Measurements from ENCODE around the gene STK38. TPM values are rescaled to one million over a fixed set of nuclear protein-coding genes. Genes with fewer than 3 reads are reported as not detected.
"Not testable (repeated sequence)": the region's sequence is repeated elsewhere in the genome, so short reads cannot be mapped to it uniquely, and the experiment has no call there.

STK38 gene
- total RNA-seq, 6 experiments from 2014 or later, result 12.5 to 19.2 (median 16.1) TPM

DNA sequence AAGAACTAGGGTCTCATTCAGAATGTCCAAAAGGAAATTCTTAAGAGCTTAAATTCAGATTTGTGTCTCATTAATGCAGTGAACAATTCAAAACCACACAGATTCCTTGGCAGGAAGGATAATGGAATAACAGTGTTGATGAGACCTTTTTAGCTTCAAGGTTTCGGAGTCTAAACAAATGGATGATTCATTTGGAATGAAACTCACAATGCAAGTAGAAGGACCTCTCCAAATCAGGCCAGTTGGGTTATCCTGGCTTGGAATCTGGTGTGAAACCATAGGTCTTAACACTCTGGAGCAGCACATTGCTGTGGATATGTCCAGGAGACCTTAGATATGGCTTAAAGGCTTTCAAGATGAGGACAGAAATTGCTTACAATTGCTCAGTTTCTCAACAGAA lies 59.6 kb downstream of the STK38 start:
- ATAC-seq (no peak), DNase-seq (no peak)
- H3K4me1 ChIP-seq, result no peaks in the 10 kb centered on the region
- no peaks in the 10 kb centered on the region for H3K27me3 ChIP-seq
- intact Hi-C loops (cut with DNase I), result loop anchor here in 1 of 2 donors (10.0 kb wide), 1 partner anchor 87 kb away; no protein-coding TSS in a partner anchor
- no peak overlapping the region for H3K4me3 ChIP-seq
- H3K27ac ChIP-seq, result no peak overlapping the region
- TF ChIP-seq POLR2A (IDR thresholded peaks at IDR 0.05) (no peak), CTCF (IDR thresholded peaks at IDR 0.05) (no peak)
- H3K36me3 ChIP-seq, result peaks cover 0 to 28% (median 7%) of the 10 kb centered on the region in 4 donors
- 100% methylated on average over 1 of the region's 1 CpG for WGBS (ENCODE audit: insufficient coverage, low coverage, low lambda C conversion rate, missing lambda C conversion rate)
- H3K9me3 ChIP-seq, result no peaks in the 10 kb centered on the region

- no peak for DNase-seq
- TF ChIP-seq CTCF (IDR thresholded peaks at IDR 0.05) (no peak), POLR2A (IDR thresholded peaks at IDR 0.05) (no peak)
- H3K36me3 ChIP-seq, result peaks cover 0 to 54% (median 20%) of the 10 kb centered on the region in 4 donors
- H3K4me1 ChIP-seq, result no peaks in the 10 kb centered on the region
- H3K27me3 ChIP-seq, result no peaks in the 10 kb centered on the region
- no peak overlapping the region for H3K27ac ChIP-seq
- intact Hi-C loops (cut with DNase I), result loop anchor here in 1 of 2 donors (10.0 kb wide), 1 partner anchor 90 kb away; no protein-coding TSS in a partner anchor
- 79% methylated on average over 5 of the region's 5 CpGs for WGBS (ENCODE audit: insufficient coverage, low coverage, low lambda C conversion rate, missing lambda C conversion rate)
- no peak overlapping the region for H3K4me3 ChIP-seq
- ATAC-seq, result no peak
- H3K9me3 ChIP-seq, result no peaks in the 10 kb centered on the region
These were observed 62.5 kb downstream of the STK38 start for GRCh38 chr6:36484736-36485135.

DNA sequence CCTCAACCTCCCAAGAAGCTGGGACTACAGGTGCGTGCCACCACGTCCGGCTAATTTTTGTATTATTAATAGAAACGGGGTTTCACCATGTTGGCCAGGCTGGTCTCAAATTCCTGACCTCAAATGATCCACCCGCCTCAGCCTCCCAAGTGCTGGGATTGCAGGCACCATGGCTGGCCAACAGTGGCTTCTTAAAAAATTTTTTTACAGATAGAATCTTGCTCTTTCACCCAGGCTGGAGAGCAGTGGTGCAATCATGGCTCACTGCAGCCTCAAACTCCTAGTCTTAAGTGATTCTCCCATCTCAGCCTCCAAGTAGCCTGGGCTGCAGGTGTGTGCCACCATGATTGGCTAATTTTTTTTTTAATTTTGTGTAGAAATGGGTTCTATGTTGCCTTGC lies 64.0 kb downstream of the STK38 start:
- WGBS (ENCODE audit: insufficient coverage, low coverage, low lambda C conversion rate, missing lambda C conversion rate), result 95% methylated on average over 4 of the region's 5 CpGs
- intact Hi-C loops (cut with DNase I), result loop anchor here in 1 of 2 donors (10.0 kb wide), 1 partner anchor 91 kb away; no protein-coding TSS in a partner anchor

GRCh38 chr6:36479256-36479655 lies 68.0 kb downstream of the STK38 start:
- DNase-seq (no peak), ATAC-seq (no peak)
- Histone ChIP-seq H3K4me3 (no peak overlapping the region), H3K27ac (no peak overlapping the region), H3K27me3 (no peaks in the 10 kb centered on the region), H3K36me3 (peaks cover 0 to 38% (median 16%) of the 10 kb centered on the region in 4 donors), H3K9me3 (no peaks in the 10 kb centered on the region), H3K4me1 (no peaks in the 10 kb centered on the region)
- intact Hi-C loops (cut with DNase I), result no loop called here
- 80% methylated on average over 1 of the region's 1 CpG for WGBS (ENCODE audit: insufficient coverage, low coverage, low lambda C conversion rate, missing lambda C conversion rate)
- TF ChIP-seq POLR2A (IDR thresholded peaks at IDR 0.05) (no peak), CTCF (IDR thresholded peaks at IDR 0.05) (no peak)

More for the DNA sequence above, 64.0 kb downstream of the STK38 start:
- peaks cover 0 to 59% (median 20%) of the 10 kb centered on the region in 4 donors for H3K36me3 ChIP-seq
- ATAC-seq, DNase-seq, H3K4me1 ChIP-seq, H3K9me3 ChIP-seq, H3K4me3 ChIP-seq, H3K27me3 ChIP-seq, H3K27ac ChIP-seq: not testable (repeated sequence)

DNA sequence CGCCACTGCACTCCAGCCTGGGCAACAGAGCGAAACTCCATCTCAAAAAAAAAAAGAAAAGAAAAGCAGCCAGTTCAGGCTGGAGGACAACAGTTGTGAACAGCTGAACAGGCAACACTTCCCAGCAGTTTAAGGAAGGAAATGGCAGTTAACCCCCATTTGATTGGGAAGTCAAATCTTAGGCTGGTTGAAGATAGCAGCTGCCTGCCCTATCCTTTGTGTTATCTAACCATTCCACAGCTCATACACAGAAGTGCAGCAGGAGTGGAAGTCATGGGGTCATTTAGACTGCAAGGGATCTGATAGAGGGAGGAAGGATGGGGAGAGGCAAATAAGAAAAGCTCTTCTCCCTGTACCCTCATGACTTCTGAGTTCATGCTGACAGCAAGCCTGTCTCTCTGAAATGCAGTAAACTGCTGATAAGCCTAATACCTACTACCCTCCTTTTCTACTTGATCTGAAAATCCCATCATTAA lies 69.2 kb downstream of the STK38 start:
- no peaks in the 10 kb centered on the region for H3K27me3 ChIP-seq
- WGBS (ENCODE audit: insufficient coverage, low coverage, low lambda C conversion rate, missing lambda C conversion rate), result 80% methylated on average over 1 of the region's 2 CpGs
- TF ChIP-seq CTCF (IDR thresholded peaks at IDR 0.05) (no peak), POLR2A (IDR thresholded peaks at IDR 0.05) (no peak)
- H3K4me1 ChIP-seq, result no peaks in the 10 kb centered on the region
- peaks cover 0 to 36% (median 17%) of the 10 kb centered on the region in 4 donors for H3K36me3 ChIP-seq
- no peak for DNase-seq
- no peaks in the 10 kb centered on the region for H3K9me3 ChIP-seq
- peak; percentile 17 to 51 (median 46) for ATAC-seq
- intact Hi-C loops (cut with DNase I), result no loop called here
- no peak overlapping the region for H3K27ac ChIP-seq
- H3K4me3 ChIP-seq, result no peak overlapping the region
